ENCODE results near the gene KIF5C.

The KIF5C gene

DNA sequence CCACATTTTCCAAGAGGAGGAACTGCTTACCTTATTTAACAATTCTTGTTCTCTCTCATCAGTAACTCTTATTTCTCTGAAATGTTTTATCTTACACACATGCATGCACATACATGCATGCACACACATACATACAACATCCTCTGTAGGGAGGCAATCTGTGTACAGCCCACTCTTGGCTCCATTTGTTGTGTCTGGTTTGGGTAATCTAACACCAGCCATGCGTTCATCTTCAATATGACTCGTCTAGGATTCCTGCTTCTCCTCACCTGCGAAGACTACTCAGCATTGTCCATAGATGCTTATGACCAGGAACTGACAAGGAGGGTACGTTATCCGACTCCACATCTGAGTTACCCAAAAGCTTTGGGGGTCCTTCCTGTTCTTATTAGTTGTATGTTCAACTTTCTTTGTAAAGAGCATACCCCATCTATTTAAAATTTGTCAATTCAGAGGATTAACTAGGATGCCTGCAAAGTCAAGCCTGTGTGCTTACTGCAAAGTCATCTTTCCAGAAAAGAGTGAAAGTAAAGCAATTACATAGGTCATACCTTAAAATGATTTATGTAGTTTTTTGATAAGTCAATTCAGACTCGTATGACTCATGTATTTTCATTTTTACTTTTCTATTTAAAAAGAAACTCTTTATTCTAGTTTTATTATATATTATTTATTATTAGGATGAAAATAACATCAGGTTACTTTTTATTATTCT lies 181.7 kb downstream of the KIF5C start:
- DNase-seq = no peak

GRCh38 chr2:149057401-149057800 lies 182.4 kb downstream of the KIF5C start:
- DNase-seq = no peak

DNA sequence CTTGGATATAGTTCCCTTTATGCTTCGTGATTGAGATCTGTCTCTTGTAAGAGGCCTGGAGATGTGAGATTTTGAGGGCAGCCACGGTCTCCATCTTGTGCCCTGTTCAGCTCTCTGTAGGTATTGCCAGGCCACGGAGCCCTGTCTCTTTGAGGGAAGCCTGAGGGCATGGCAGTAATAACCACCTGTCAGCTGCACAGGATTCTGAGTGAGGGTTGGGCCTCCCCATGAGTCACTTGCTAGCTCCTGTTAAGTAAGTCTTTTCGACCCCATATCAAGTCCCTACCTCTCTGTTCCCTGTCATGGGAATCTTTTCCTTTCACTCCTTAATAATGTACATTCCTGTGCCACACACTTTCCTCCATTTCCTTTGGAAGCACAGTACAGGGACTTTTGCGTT lies 183.9 kb downstream of the KIF5C start:
- no peak for DNase-seq

DNA sequence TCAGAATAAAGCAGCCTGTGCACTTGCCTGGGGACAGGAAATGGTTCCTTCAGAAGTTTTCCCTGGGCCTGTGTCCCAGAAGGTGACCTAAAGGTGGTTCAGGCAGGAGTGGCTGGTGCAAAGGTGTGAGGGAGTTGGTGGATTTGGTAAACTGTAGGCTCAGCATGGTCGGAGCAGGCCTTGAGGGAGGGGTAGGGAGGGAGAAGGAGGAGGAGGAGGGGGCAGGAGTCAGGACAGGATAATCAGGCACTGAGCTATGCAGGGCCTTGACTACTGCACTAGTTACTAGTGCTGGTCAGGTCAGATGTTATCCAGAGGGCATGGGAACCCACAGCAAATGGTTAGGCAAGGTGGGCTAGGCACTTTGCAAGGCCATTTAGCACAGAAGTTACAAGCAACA lies 184.8 kb downstream of the KIF5C start:
- DNase-seq = no peak

- DNase-seq = no peak
Observed at GRCh38 chr2:149061133-149061745, 186.2 kb downstream of the KIF5C start.

DNA sequence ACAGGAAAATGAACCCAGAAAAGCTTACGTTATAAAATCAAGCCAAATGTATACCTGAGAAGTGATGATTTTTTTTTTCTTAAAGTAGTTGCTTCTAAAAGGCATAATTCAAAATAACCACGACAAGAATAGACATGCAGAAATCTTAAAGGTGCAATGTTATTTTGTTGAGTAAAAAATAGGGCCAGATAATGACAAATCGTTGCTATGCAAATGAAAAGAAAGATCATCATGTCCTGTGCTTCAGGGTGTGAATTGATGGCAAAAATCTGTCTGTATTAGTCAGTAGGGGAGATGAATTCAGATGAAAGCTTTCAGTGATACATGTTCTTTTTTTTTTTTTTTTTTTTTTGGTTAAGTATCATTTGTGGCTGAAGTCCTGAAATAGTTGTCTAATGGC lies 187.5 kb downstream of the KIF5C start:
- DNase-seq = no peak

DNA sequence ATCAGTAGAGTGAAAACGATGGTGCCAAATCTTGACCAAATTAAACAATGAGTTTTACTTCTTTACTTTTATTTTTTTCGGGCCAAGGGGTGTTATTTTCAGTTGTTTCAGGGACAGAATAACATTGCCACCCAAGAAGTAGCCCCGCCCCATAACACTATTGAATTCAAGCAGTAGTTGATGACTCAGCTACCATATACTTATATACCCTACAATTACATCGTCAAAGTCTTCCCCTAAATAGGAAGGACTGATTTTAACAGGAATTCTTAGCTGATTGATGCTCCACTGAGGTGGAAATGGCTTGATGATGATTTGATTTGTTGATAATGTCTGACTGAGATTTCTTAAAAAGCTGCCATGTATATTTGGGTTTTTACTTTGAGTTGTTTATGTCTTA lies 188.2 kb downstream of the KIF5C start:
- DNase-seq = no peak

- DNase-seq = no peak
Observed at GRCh38 chr2:149064365-149064841, 189.4 kb downstream of the KIF5C start.

DNA sequence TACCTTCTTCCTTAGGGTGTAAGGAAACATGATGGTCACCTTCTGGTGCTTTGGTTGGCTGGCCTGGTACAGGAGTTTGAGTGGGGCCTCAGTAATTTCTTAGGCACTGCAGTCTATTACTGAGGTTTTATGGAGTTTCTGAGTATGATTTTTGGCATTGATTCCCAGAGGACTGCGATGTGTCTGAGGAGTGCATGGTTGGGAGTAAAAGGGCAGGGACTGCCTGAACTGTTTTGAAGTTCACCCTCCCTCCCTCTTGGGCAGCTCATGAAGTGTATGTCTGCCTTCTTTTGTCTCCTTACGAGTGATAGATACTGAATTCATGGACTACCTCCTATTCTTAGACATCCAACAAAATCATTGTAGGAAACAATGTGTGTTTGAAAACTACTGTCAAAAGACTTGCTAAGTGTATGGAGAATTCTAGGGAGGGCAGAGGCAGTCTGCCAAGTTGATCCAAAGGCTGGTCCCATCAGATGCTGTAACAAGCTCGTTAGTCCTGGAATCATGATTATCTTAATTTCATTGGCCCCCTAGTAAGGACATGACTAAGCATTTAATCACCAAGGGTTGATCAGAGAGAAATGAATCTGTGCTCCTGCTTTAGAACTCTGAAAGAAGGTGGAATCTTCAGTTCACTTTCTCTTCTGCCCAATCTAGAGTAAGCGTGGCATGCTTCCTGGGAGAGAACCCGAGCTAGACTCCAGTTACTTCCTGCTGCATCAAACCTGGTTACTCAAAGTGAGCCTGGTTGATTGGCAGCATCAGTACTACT lies 190.0 kb downstream of the KIF5C start:
- no peak for DNase-seq

GRCh38 chr2:149068225-149068995 lies 193.4 kb downstream of the KIF5C start:
- no peak for DNase-seq

DNA sequence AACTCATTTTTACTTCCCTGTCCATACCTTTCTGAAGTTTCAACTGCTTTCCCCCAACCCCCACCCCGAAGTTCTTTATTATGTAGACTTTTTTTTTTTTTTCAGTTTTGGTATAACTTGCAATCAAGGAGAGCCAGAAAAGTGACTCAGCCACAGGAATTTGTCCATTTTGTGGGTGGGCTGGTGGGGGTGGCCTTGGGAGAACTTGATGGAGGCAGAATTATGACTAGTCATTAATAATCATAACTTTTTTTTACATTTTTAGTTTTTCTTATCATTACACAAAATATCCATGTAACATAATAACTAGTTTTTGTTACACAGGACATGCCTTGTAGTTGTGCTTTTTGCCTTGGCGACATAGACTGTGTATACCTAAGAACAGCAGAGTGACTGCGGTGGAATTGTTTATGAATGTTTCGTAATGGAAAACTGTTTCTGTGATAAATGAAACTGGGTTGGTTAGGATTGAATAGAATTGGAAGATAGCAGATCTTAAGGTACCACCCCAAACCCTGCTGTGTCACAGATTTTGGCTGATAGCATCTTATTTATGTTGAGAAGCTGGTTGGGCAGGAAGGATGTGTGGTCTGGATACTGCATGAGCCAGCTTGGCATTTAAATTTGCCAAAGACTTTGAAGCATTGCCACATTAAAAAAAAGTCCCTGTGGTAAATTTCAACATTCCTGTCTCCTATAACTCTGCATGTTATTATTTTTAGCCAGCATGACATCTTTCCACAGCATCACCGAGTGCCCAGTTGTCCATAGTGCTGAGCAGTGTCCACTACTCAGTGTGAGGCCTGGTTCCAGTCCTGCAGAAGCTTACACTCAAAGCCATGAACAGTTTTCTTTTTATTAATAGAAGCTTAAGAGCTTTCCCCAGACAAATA lies 194.2 kb downstream of the KIF5C start:
- DNase-seq = no peak

- no peak for DNase-seq
Observed at GRCh38 chr2:149070681-149071320, 195.8 kb downstream of the KIF5C start.

- no peak for DNase-seq
Observed at GRCh38 chr2:149075105-149075504, 200.1 kb downstream of the KIF5C start.

GRCh38 chr2:149075853-149076252 lies 200.8 kb downstream of the KIF5C start:
- DNase-seq = no peak
